A673 (cell line): ENCODE measurements around the gene GLDN. TPM values are rescaled to one million over a fixed set of nuclear protein-coding genes. Genes with fewer than 3 reads are reported as not detected.

Source experiments
- BruUV-seq: library from RNA; stranded (reverse); fragments of 400-500 nt; replicated peaks from 2 replicates; lab custom pipeline; 2021; lab: Mats Ljungman, UMichigan
- CTCF ChIA-PET: fragments of 300-600 bp; sonication (Branson Sonifier 250); formaldehyde crosslinking; loops from one replicate; lab custom pipeline; 2022; ENCODE audit warnings: antibody characterized with exemption; lab: Charles Lee
- POLR2A ChIA-PET: fragments of 300-600 bp; sonication (Branson Sonifier 250); formaldehyde crosslinking; loops from one replicate; lab custom pipeline; 2022; ENCODE audit warnings: antibody characterized with exemption; ENCODE audit not compliant: low non-redundant PET; lab: Charles Lee
- DNase-seq: peaks from one replicate; pipeline ENCODE4 v3.0.0-alpha.2; 2015; ENCODE audit warnings: low spot score
- H3K27ac ChIP-seq: fragments of 200-600 bp; sonication (generic); 2 replicates; pipeline ENCODE4 v1.5.1; 2016; ENCODE audit warnings: mixed run types, low read depth, mild to moderate bottlenecking, mixed read lengths, antibody characterized with exemption, low read length; ENCODE audit not compliant: poor library complexity, severe bottlenecking
- H3K27me3 ChIP-seq: fragments of 200-600 bp; sonication (generic); replicated peaks from 2 replicates; pipeline ENCODE4 v1.6.1; 2017; ENCODE audit warnings: mixed run types, low read depth, mild to moderate bottlenecking, mixed read lengths, antibody characterized with exemption, low read length; ENCODE audit not compliant: insufficient read depth, poor library complexity
- H3K36me3 ChIP-seq: fragments of 200-600 bp; sonication (generic); 2 replicates; pipeline ENCODE4 v1.6.1; 2016; ENCODE audit warnings: mixed run types, mild to moderate bottlenecking, mixed read lengths, antibody characterized with exemption, low read length; ENCODE audit not compliant: insufficient read depth, poor library complexity, severe bottlenecking
- H3K4me1 ChIP-seq: fragments of 200-600 bp; sonication (generic); 2 replicates; pipeline ENCODE4 v1.6.1; 2017; ENCODE audit warnings: mixed run types, mild to moderate bottlenecking, mixed read lengths, antibody characterized with exemption, low read length; ENCODE audit not compliant: insufficient read depth, poor library complexity, severe bottlenecking
- H3K4me3 ChIP-seq: fragments of 200-600 bp; sonication (generic); 2 replicates; pipeline ENCODE4 v1.5.1; 2016; ENCODE audit warnings: low read depth, mixed run types, mild to moderate bottlenecking, mixed read lengths, low read length; ENCODE audit not compliant: poor library complexity, severe bottlenecking
- H3K9me3 ChIP-seq: fragments of 200-600 bp; sonication (generic); 2 replicates; pipeline ENCODE4 v1.6.1; 2016; ENCODE audit warnings: mixed run types, low read depth, mild to moderate bottlenecking, mixed read lengths, antibody characterized with exemption, low read length; ENCODE audit not compliant: poor library complexity, severe bottlenecking
- CTCF ChIP-seq: fragments of 300-800, 200-600 bp; sonication (generic); conservative IDR thresholded peaks from 2 replicates; pipeline ENCODE4 v1.5.1; 2017; ENCODE audit warnings: low read depth, mild to moderate bottlenecking, antibody characterized with exemption, low read length, moderate library complexity, mixed read lengths
- EZH2 ChIP-seq: fragments of 200-600 bp; sonication (generic); IDR thresholded peaks from 2 replicates; pipeline ENCODE4 v1.6.1; 2017; ENCODE audit warnings: borderline replicate concordance, low read depth, mild to moderate bottlenecking, mixed read lengths, antibody characterized with exemption, low read length; ENCODE audit not compliant: poor library complexity, severe bottlenecking
- intact Hi-C: fragments of 100-400 bp; cut with micrococcal nuclease; formaldehyde crosslinking; loops from one replicate; pipeline ENCODE4 v1.10.0; 2022; ENCODE audit not compliant: unreplicated experiment
- total RNA-seq: library from RNA; stranded (reverse); gene quantifications from 2 replicates; pipeline ENCODE4 v1.2.3, GENCODE V29; 2021

GLDN gene
- total RNA-seq, 1 experiment from 2014 or later, result not detected

DNA sequence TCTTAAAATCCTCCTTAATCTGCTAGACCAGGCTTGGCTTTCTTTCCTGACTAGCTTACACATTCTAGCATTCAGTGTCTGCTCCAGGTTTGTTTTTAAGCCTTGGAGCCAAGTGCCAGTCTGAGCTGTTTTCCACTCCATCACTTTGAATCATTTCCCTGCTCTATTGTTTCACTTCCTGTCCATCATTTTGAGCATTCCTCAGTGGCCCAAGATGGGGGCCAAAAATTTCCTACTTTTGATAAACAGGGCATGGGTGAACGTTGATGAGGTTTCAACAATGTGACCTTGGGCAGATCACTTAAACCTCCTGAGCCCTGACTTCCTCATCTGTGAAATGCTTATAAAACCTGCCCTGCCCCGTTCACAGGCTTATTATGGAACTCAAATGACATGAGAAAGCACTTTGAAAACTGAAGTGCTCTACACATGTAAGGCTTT, 7.4 kb upstream of the GLDN start:
- H3K4me3 ChIP-seq, result no peak overlapping the region
- no peaks in the 10 kb centered on the region for H3K9me3 ChIP-seq
- intact Hi-C loops, result no loop called here
- no peaks in the 10 kb centered on the region for H3K27me3 ChIP-seq
- H3K4me1 ChIP-seq, result no peaks in the 10 kb centered on the region
- TF ChIP-seq EZH2, result no peak
- TF ChIP-seq CTCF, result no peak
- no peak overlapping the region for H3K27ac ChIP-seq
- BruUV-seq, result no TSS peak
- POLR2A ChIA-PET, result interaction anchor here (0.6 kb wide), 1 partner anchor 246 kb away, joined by 3 read pairs; no protein-coding TSS in a partner anchor
- no peak for DNase-seq
- CTCF ChIA-PET, result no interaction called here
- H3K36me3 ChIP-seq, result no peaks in the 10 kb centered on the region

- Histone ChIP-seq H3K27me3 (no peaks in the 10 kb centered on the region), H3K27ac (no peak overlapping the region), H3K4me1 (no peaks in the 10 kb centered on the region), H3K9me3 (no peaks in the 10 kb centered on the region), H3K4me3 (no peak overlapping the region), H3K36me3 (no peaks in the 10 kb centered on the region)
- no peak for DNase-seq
- no peak for TF ChIP-seq CTCF
- intact Hi-C loops, result no loop called here
- BruUV-seq, result no TSS peak
- ChIA-PET POLR2A (no interaction called here), CTCF (no interaction called here)
Measured at GRCh38 chr15:51335087-51335486, 6.4 kb upstream of the GLDN start.

GRCh38 chr15:51335538-51336410, 5.7 kb upstream of the GLDN start:
- intact Hi-C loops, result no loop called here
- POLR2A ChIA-PET, result no interaction called here
- Histone ChIP-seq H3K4me3 (no peak overlapping the region), H3K4me1 (no peaks in the 10 kb centered on the region), H3K36me3 (no peaks in the 10 kb centered on the region), H3K27ac (no peak overlapping the region), H3K9me3 (no peaks in the 10 kb centered on the region), H3K27me3 (peaks cover 5% of the 10 kb centered on the region)
- BruUV-seq, result no TSS peak
- no peak for DNase-seq
- CTCF ChIA-PET, result interaction anchor here (0.6 kb wide), 1 partner anchor 219 kb away, joined by 3 read pairs; no protein-coding TSS in a partner anchor
- no peak for TF ChIP-seq CTCF
- no peak for TF ChIP-seq EZH2
